RWPE1 (cell line): Measurements from ENCODE around the gene PLPP7.
"Not testable (repeated sequence)": the region's sequence is repeated elsewhere in the genome, so short reads cannot be mapped to it uniquely, and the experiment has no call there.

ENCODE experiments used
- CTCF ChIA-PET: fragments of 350-600 bp; sonication (Branson Sonifier 250); formaldehyde crosslinking; extraction: SDS; loops from one replicate; lab custom pipeline; 2021; lab: Yijun Ruan, JAX
- POLR2A ChIA-PET: fragments of 400-600 bp; formaldehyde crosslinking; extraction: SDS; loops from one replicate; lab custom pipeline; 2020; ENCODE audit warnings: antibody characterized with exemption; ENCODE audit not compliant: low non-redundant PET; lab: Yijun Ruan, JAX
- DNase-seq: peaks from one replicate; pipeline ENCODE4 v3.0.0; 2012; ENCODE audit warnings: low spot score
- H3K27ac ChIP-seq: fragments of 450-650 bp; 2 replicates; pipeline ENCODE4 v1.5.1; 2017
- CTCF ChIP-seq: fragments of 450-650 bp; conservative IDR thresholded peaks from 2 replicates; pipeline ENCODE4 v1.5.1; 2017; ENCODE audit warnings: low read depth, mild to moderate bottlenecking

The PLPP7 gene

GRCh38 chr9:131348631-131349521 lies 59.4 kb downstream of the PLPP7 start:
- H3K27ac ChIP-seq: no peak overlapping the region
- no peak for TF ChIP-seq CTCF
- POLR2A ChIA-PET: interaction anchor here (1.0 kb wide), 1 partner anchor 24 kb away, joined by 3 read pairs; no protein-coding TSS in a partner anchor
- CTCF ChIA-PET: interaction anchor here (0.6 to 3.2 kb wide), 29 partner anchors 12 to 1201 kb away, joined by 3 to 32 read pairs (median 4); partner anchors contain the start of gene RAPGEF1
- DNase-seq: no peak

GRCh38 chr9:131349522-131349880 lies 60.0 kb downstream of the PLPP7 start:
- ChIA-PET CTCF (interaction anchor here (0.5 to 3.2 kb wide), 37 partner anchors 12 to 1201 kb away, joined by 3 to 32 read pairs (median 4); partner anchors contain the start of gene RAPGEF1), POLR2A (interaction anchor here (1.0 kb wide), 1 partner anchor 24 kb away, joined by 3 read pairs; no protein-coding TSS in a partner anchor)
- no peak overlapping the region for H3K27ac ChIP-seq
- TF ChIP-seq CTCF: no peak
- DNase-seq: no peak

GRCh38 chr9:131349881-131350563 lies 60.5 kb downstream of the PLPP7 start:
- ChIA-PET POLR2A (interaction anchor here (0.6 to 1.0 kb wide), 3 partner anchors 23 to 150 kb away, joined by 3 read pairs; no protein-coding TSS in a partner anchor), CTCF (interaction anchor here (0.5 to 3.2 kb wide), 50 partner anchors 11 to 1200 kb away, joined by 3 to 32 read pairs (median 4); partner anchors contain the start of gene RAPGEF1)
- no peak overlapping the region for H3K27ac ChIP-seq
- TF ChIP-seq CTCF: peak; percentile 99
- peak; percentile 90 for DNase-seq

GRCh38 chr9:131356479-131356878 lies 67.0 kb downstream of the PLPP7 start:
- CTCF ChIA-PET, H3K27ac ChIP-seq, POLR2A ChIA-PET, DNase-seq: not testable (repeated sequence)

- no peak for DNase-seq
- no peak overlapping the region for H3K27ac ChIP-seq
- ChIA-PET CTCF (interaction anchor here (1.3 kb wide), 1 partner anchor 22 kb away, joined by 4 read pairs; no protein-coding TSS in a partner anchor), POLR2A (interaction anchor here (0.6 kb wide), 1 partner anchor 32 kb away, joined by 4 read pairs; no protein-coding TSS in a partner anchor)
- no peak for TF ChIP-seq CTCF
Measured at GRCh38 chr9:131358556-131358955, 69.0 kb downstream of the PLPP7 start.
